Right kidney (tissue), 9 donors: ENCODE data around the gene CSPG4.
"Not testable (repeated sequence)": the region's sequence is repeated elsewhere in the genome, so short reads cannot be mapped to it uniquely, and the experiment has no call there.

ENCODE experiments used
- DNase-seq: peaks from one replicate; pipeline ENCODE4 v3.0.0-alpha.2; 2016
- long read RNA-seq, 8 donors: transcript quantifications; one replicate each; lab custom pipeline, GENCODE V29; 2026

The CSPG4 gene
- long read RNA-seq, donor 1 = 0 reads
- long read RNA-seq, donor 2 = 0 reads
- long read RNA-seq, donor 3 = 0 reads
- long read RNA-seq, donor 4 = 0 reads
- long read RNA-seq, donor 5, full-length matches to known transcripts = 3 of 3 reads
- long read RNA-seq, donor 5, partial matches to known transcripts = 0 of 3 reads
- long read RNA-seq, donor 5, other reads (novel, unspliced or antisense) = 0 of 3 reads
- long read RNA-seq, donor 6 = 0 reads
- long read RNA-seq, donor 7 = 0 reads
- long read RNA-seq, donor 8 = 0 reads

- DNase-seq = peak; percentile 76
Observed at GRCh38 chr15:75712668-75713337, at the start of gene CSPG4. TSS of gene CSPG4 (minus strand) at chr15:75712848. CDS start at chr15:75712755, 93 bp downstream.

GRCh38 chr15:75762357-75762718 lies 49.7 kb upstream of the CSPG4 start:
- not testable (repeated sequence) for DNase-seq

- no peak for DNase-seq
Observed at GRCh38 chr15:75761446-75762356, 49.1 kb upstream of the CSPG4 start.

GRCh38 chr15:75760704-75761435 lies 48.2 kb upstream of the CSPG4 start:
- no peak for DNase-seq

GRCh38 chr15:75760131-75760520 lies 47.5 kb upstream of the CSPG4 start:
- DNase-seq = not testable (repeated sequence)

- no peak for DNase-seq
Observed at GRCh38 chr15:75759416-75760130, 46.9 kb upstream of the CSPG4 start.

GRCh38 chr15:75758071-75758872 lies 45.6 kb upstream of the CSPG4 start:
- DNase-seq = peak; percentile 88

GRCh38 chr15:75754871-75755270 lies 42.2 kb upstream of the CSPG4 start:
- not testable (repeated sequence) for DNase-seq

GRCh38 chr15:75753145-75753544 lies 40.5 kb upstream of the CSPG4 start:
- DNase-seq = no peak

GRCh38 chr15:75751891-75752290 lies 39.2 kb upstream of the CSPG4 start:
- no peak for DNase-seq

GRCh38 chr15:75751116-75751875 lies 38.6 kb upstream of the CSPG4 start:
- DNase-seq = no peak

- no peak for DNase-seq
Observed at GRCh38 chr15:75750261-75751050, 37.8 kb upstream of the CSPG4 start.

- no peak for DNase-seq
Observed at GRCh38 chr15:75749820-75750219, 37.2 kb upstream of the CSPG4 start.

GRCh38 chr15:75748882-75749281 lies 36.2 kb upstream of the CSPG4 start:
- DNase-seq = not testable (repeated sequence)

GRCh38 chr15:75747121-75747520 lies 34.5 kb upstream of the CSPG4 start:
- DNase-seq = not testable (repeated sequence)

GRCh38 chr15:75745305-75745704 lies 32.7 kb upstream of the CSPG4 start:
- DNase-seq = no peak

- not testable (repeated sequence) for DNase-seq
Observed at GRCh38 chr15:75742346-75742745, 29.7 kb upstream of the CSPG4 start.

GRCh38 chr15:75739791-75740190 lies 27.1 kb upstream of the CSPG4 start:
- no peak for DNase-seq
